Measurements from ENCODE around the gene DIS3L2. TPM values are rescaled to one million over a fixed set of nuclear protein-coding genes. Genes with fewer than 3 reads are reported as not detected.

Gene DIS3L2
- total and polyA plus RNA-seq, 2 of the 4 experiments (the other 2 are of a cell fraction), result 14.7 to 19.2 TPM

DNA sequence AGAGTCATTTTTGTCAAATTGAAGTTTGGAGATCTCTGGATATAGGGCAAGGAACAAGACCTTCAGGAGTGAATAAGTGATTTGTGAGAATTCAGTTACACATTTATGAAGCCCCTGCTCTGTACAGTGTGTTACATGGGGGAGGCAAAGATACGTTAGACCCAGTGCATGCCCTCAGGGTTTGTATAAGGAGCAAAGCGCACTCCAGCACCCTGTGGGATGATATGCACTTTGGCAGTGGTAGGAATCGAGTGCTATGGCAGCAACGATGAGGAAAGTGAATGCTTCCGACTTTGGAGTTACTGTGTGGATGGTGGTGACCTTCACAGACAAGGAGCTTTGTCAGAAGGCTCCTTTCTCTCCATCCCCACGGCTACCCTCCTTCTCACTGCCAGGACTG lies 342.7 kb downstream of the DIS3L2 start:
- Histone ChIP-seq H2BK15ac (ENCODE audit: low read depth, low read length) (no peak overlapping the region), H2BK120ac (ENCODE audit: low read depth, low read length) (no peak overlapping the region), H3K14ac (replicated peaks; ENCODE audit: low read depth, low read length) (no peak overlapping the region), H2BK5ac (ENCODE audit: low read depth, low read length, poor library complexity, severe bottlenecking) (no peak overlapping the region), H3K9me3 (ENCODE audit: control insufficient read depth, insufficient read depth, low read length) (no peaks in the 10 kb centered on the region), H3K27ac (ENCODE audit: insufficient read depth, low read length) (no peak overlapping the region), H2AK5ac (ENCODE audit: low read depth, low read length) (no peak overlapping the region), H3K4me1 (ENCODE audit: control insufficient read depth, insufficient read depth, low read length) (no peaks in the 10 kb centered on the region), H3K4me3 (ENCODE audit: insufficient read depth, low read depth, low read length) (no peak overlapping the region), H3K27me3 (ENCODE audit: control insufficient read depth, insufficient read depth, low read length) (no peaks in the 10 kb centered on the region), H2AK9ac (replicated peaks; ENCODE audit: low read depth, low read length, poor library complexity) (no peak overlapping the region), H3K79me1 (ENCODE audit: low read depth in 1 of 2, low read length in 2 of 2) (no peaks in the 10 kb centered on the region; a peak in 1 of 4 replicates), H3K56ac (ENCODE audit: extremely low read depth, insufficient read depth, low read length) (no peak overlapping the region), H2AFZ (replicated peaks; ENCODE audit: low read length, poor library complexity) (no peak overlapping the region), H3K18ac (ENCODE audit: low read depth, low read length) (no peak overlapping the region), H3K4me2 (ENCODE audit: low read depth, low read length) (no peak overlapping the region), H3K4ac (ENCODE audit: low read depth, low read length) (no peak overlapping the region), H3K36me3 (ENCODE audit: control insufficient read depth, insufficient read depth, low read length) (peaks cover 3% of the 10 kb centered on the region), H4K8ac (ENCODE audit: low read depth in 2 of 2, low read length in 2 of 2) (no peak overlapping the region), H2BK20ac (ENCODE audit: low read depth, low read length) (no peak overlapping the region), H3K9ac (ENCODE audit: low read depth, low read length) (no peak overlapping the region), H4K5ac (ENCODE audit: low read depth, low read length) (no peak overlapping the region), H3K9me1 (ENCODE audit: insufficient read depth, low read length) (peaks cover 5% of the 10 kb centered on the region; the same call in 1 of the 2 replicates), H3K23ac (ENCODE audit: low read depth, low read length) (no peak overlapping the region), H4K20me1 (ENCODE audit: insufficient read depth, low read length) (no peaks in the 10 kb centered on the region), H4K91ac (ENCODE audit: insufficient read depth, low read depth, low read length) (no peak overlapping the region)
- TF ChIP-seq BHLHE40 (IDR thresholded peaks at IDR 0.05; ENCODE audit: low read depth, low read length), result no peak
- TF ChIP-seq, protein P1, sequence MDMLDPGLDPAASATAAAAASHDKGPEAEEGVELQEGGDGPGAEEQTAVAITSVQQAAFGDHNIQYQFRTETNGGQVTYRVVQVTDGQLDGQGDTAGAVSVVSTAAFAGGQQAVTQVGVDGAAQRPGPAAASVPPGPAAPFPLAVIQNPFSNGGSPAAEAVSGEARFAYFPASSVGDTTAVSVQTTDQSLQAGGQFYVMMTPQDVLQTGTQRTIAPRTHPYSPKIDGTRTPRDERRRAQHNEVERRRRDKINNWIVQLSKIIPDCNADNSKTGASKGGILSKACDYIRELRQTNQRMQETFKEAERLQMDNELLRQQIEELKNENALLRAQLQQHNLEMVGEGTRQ (IDR thresholded peaks at IDR 0.05; ENCODE audit: low read depth, low read length), result no peak
- no peak for TF ChIP-seq RCOR1 (IDR thresholded peaks at IDR 0.05; ENCODE audit: insufficient replicate concordance, low read length)
- no peak for TF ChIP-seq SMC3 (IDR thresholded peaks at IDR 0.05; ENCODE audit: low read depth, low read length)
- no peak for TF ChIP-seq FOS (IDR thresholded peaks at IDR 0.05; ENCODE audit: low read depth, low read length)
- no peak for TF ChIP-seq MAZ (IDR thresholded peaks at IDR 0.05; ENCODE audit: borderline replicate concordance, low read depth, low read length)
- TF ChIP-seq RAD21 (IDR thresholded peaks at IDR 0.05; ENCODE audit: low read length), result no peak
- no peak for TF ChIP-seq MAFK (IDR thresholded peaks at IDR 0.05; ENCODE audit: low read depth, low read length)
- TF ChIP-seq NFE2L2 (IDR thresholded peaks at IDR 0.05; ENCODE audit: low read depth, low read length), result no peak
- TF ChIP-seq POLR2A (IDR thresholded peaks at IDR 0.05; ENCODE audit: low read depth, low read length), result no peak
- no peak for TF ChIP-seq CEBPB (IDR thresholded peaks at IDR 0.05; ENCODE audit: low read depth, low read length)
- no peak for TF ChIP-seq MXI1 (IDR thresholded peaks at IDR 0.05; ENCODE audit: borderline replicate concordance, low read depth, low read length)
- TF ChIP-seq RFX5 (IDR thresholded peaks at IDR 0.05; ENCODE audit: low read depth, low read length), result no peak
- in situ Hi-C loops (cut with MboI; ENCODE audit: low sequenced_read_pairs), result no loop called here
- ATAC-seq (ENCODE audit: low read depth) (no peak), DNase-seq (no peak)
- dilution Hi-C loops (cut with HindIII; ENCODE audit: low sequenced_read_pairs, unreplicated experiment), result no loop called here
- ChIA-PET CTCF (no interaction called here), POLR2A (ENCODE audit: unreplicated experiment) (no interaction called here)
- BruUV-seq (replicated peaks), result no TSS peak
- intact Hi-C loops (cut with micrococcal nuclease), result no loop called here
- 100% methylated on average over 1 of the region's 6 CpGs; no CpG with 5 or more reads in 1 of the 2 experiments for WGBS, 2 experiments (ENCODE audit: extremely low coverage in 2 of 2, insufficient read length in 1 of 2)
